Heart right ventricle (tissue), 16 donors: ENCODE measurements around the gene NUP42. TPM values are rescaled to one million over a fixed set of nuclear protein-coding genes. Genes with fewer than 3 reads are reported as not detected.
A peak's percentile ranks its signal among the peaks of the same experiment; 100 is the strongest.

ENCODE experiments used
- ATAC-seq, 8 donors: fragments of 200-7000 bp; cut with Tn5 transposase; one replicate each; pipeline ENCODE4 v1.9.1; 2020; ENCODE audit warnings: mild to moderate bottlenecking in 8 of 8, moderate library complexity in 8 of 8, moderate number of reproducible peaks in 1 of 8
- DNase-seq, 2 donors: peaks; one replicate each; pipeline ENCODE4 v3.0.0-alpha.2; 2020
- H3K27ac ChIP-seq, 10 donors: fragments of 200-600 bp; sonication (generic) in 2 of 10; one replicate each; pipeline versions ENCODE4 v1.5.0 to v1.8.0; 2020 to 2022; ENCODE audit warnings: mild to moderate bottlenecking in 3 of 10
- H3K27me3 ChIP-seq, 7 donors: fragments of 200-600 bp; one replicate each; pipeline ENCODE4 v1.8.0; 2021 to 2022; ENCODE audit warnings: mild to moderate bottlenecking in 2 of 7
- H3K36me3 ChIP-seq, 9 donors: fragments of 200-600 bp; sonication (generic) in 1 of 9; one replicate each; pipeline versions ENCODE4 v1.5.0 to v1.8.0; 2020 to 2022; ENCODE audit warnings: mild to moderate bottlenecking in 2 of 9
- H3K4me1 ChIP-seq, 9 donors: fragments of 200-600 bp; sonication (generic) in 1 of 9; one replicate each; pipeline versions ENCODE4 v1.5.0 to v1.8.0; 2020 to 2022; ENCODE audit warnings: mild to moderate bottlenecking in 4 of 9
- H3K4me3 ChIP-seq, 10 donors: fragments of 200-600 bp; sonication (generic) in 2 of 10; one replicate each; pipeline versions ENCODE4 v1.5.0 to v1.8.0; 2020 to 2022; ENCODE audit warnings: mild to moderate bottlenecking in 7 of 10, moderate library complexity in 2 of 10
- H3K9me3 ChIP-seq, 11 donors: fragments of 200-600 bp in 10 of 11; sonication (generic) in 2 of 11; one replicate each; pipeline versions ENCODE4 v1.5.0 to v1.8.0; 2013 to 2022; ENCODE audit warnings: mild to moderate bottlenecking in 2 of 11, control low read depth in 1 of 11, moderate library complexity in 1 of 11
- CTCF ChIP-seq, 9 donors: fragments of 200-600 bp; sonication (generic) in 2 of 9; IDR thresholded peaks; one replicate each; pipeline versions ENCODE4 v1.5.0 to v1.8.0; 2021 to 2022; ENCODE audit warnings: antibody characterized with exemption in 9 of 9, mild to moderate bottlenecking in 5 of 9, moderate library complexity in 1 of 9
- whole genome bisulfite sequencing, 2 donors: extraction: QIAGEN DNeasy Blood & Tissue Kit; methylation state at CpG; one replicate each; pipeline ENCODE4 v1.1.7; 2013; ENCODE audit warnings: inconsistent platforms in 1 of 2; 5-methylcytosine and 5-hydroxymethylcytosine counted together
- intact Hi-C, 10 donors: fragments of 100-400 bp; cut with DNase I; formaldehyde crosslinking; loops; one replicate each; pipeline versions ENCODE4 v1.11.1 to v1.14.2; 2022
- polyA plus RNA-seq, 2 donors: library from polyadenylated mRNA; stranded (reverse); fragments of 200-250 nt; gene quantifications; one replicate each; pipeline ENCODE4 v1.2.3, GENCODE V29; 2013
- total RNA-seq, 10 donors: library from RNA; stranded (reverse); fragmentation: NEBNext Ultra II Directional in 3 of 10; extraction: Animal tissue kit (Norgen Biotek cat#: 25700) in 3 of 10; gene quantifications; one replicate each; pipeline versions ENCODE4 v1.2.1 to v1.2.4, GENCODE V29; 2021 to 2023
- donor health status: Arrhythmogenic right ventricular cardiomyopathy.
- donor health status: ischemic (EF 13 %, LVEDD 7.1; RV severe dilation, severe dysfunction).
- donor health status: healthy with polysubstance abuse.
- donor health status: DM: no; HTN: yes; CAD: no.
- donor health status: DM: no; HTN: no; CAD: no.
- donor health status: ischemic (EF 25% LVEDD 6.9; RV normal size, moderate dysfunction).
- donor health status: ischemic (EF 25% LVEDD 5.7; RV mildly dilated, moderate dysfunction).
- donor health status: healthy.
- donor health status: DM: yes; HTN: yes; CAD: no.
- donor health status: Ischemic cardiomyopathy.
- donor health status: ischemic (EF 35%, LVEDD 5.7; RV mildly dilated, moderate dysfunction).
- donor health status: nonischemic (EF 11% LVEDD 7.7; RV severe dilation, severe dysfunction).
- donor health status: DM: yes; HTN: yes; CAD: no.
- donor health status: PGD.
- donor health status: ischemic (EF 29% LVEDD 5.4; RV normal size, mild dysfunction).
- donor health status: nonischemic (EF 23%, LVEDD 6.1; RV moderate dilation, normal function).

NUP42 gene
- total and polyA plus RNA-seq, 12 donors, result 14.7 to 26.1 (median 21.0) TPM

- H3K36me3 ChIP-seq, result peaks cover 0 to 34% (median 23%) of the 10 kb centered on the region in 9 donors
- TF ChIP-seq CTCF (IDR thresholded peaks at IDR 0.05), result no peak
- intact Hi-C loops, result loop anchor here in 7 of 10 donors (2.0 to 10.0 kb wide), 6 partner anchors 64 to 361 kb away; partner anchors contain the start of genes KLHL7 (in 4 of the 7), GPNMB (in 2 of the 7) and TOMM7 (in 1 of the 7)
- ATAC-seq (no peak), DNase-seq (no peak)
- H3K27ac ChIP-seq, result peak overlapping the region in 1 of 10 donors; percentile 94
- H3K9me3 ChIP-seq, result no peaks in the 10 kb centered on the region
- peaks cover 0 to 53% (median 31%) of the 10 kb centered on the region in 9 donors for H3K4me1 ChIP-seq
- no peaks in the 10 kb centered on the region for H3K27me3 ChIP-seq
- H3K4me3 ChIP-seq, result peak overlapping the region in 6 of 10 donors; percentile 67 to 87 (median 82)
- WGBS, 2 donors, result 93 to 94% methylated on average over 20 of the region's 20 CpGs
Observed at GRCh38 chr7:23183279-23184012, 1.6 kb downstream of the NUP42 start.

- ATAC-seq (no peak), DNase-seq (no peak)
- 75 to 97% methylated on average over 1 of the region's 1 CpG for WGBS, 2 donors
- Histone ChIP-seq H3K4me1 (peaks cover 0 to 53% (median 31%) of the 10 kb centered on the region in 9 donors), H3K27me3 (no peaks in the 10 kb centered on the region), H3K27ac (no peak overlapping the region), H3K36me3 (peaks cover 0 to 43% (median 31%) of the 10 kb centered on the region in 9 donors), H3K9me3 (no peaks in the 10 kb centered on the region), H3K4me3 (no peak overlapping the region)
- intact Hi-C loops, result loop anchor here in 6 of 10 donors (5.0 to 10.0 kb wide), 5 partner anchors 63 to 362 kb away; partner anchors contain the start of genes KLHL7 (in 3 of the 6), GPNMB (in 2 of the 6) and TOMM7 (in 1 of the 6)
- TF ChIP-seq CTCF (IDR thresholded peaks at IDR 0.05), result no peak
Observed at GRCh38 chr7:23184291-23184690, 2.4 kb downstream of the NUP42 start.

GRCh38 chr7:23184709-23185359 is 3.0 kb downstream of the NUP42 start:
- Histone ChIP-seq H3K4me3 (no peak overlapping the region), H3K36me3 (peaks cover 0 to 48% (median 33%) of the 10 kb centered on the region in 9 donors), H3K27me3 (no peaks in the 10 kb centered on the region), H3K27ac (no peak overlapping the region), H3K4me1 (peaks cover 0 to 54% (median 31%) of the 10 kb centered on the region in 9 donors), H3K9me3 (no peaks in the 10 kb centered on the region)
- ATAC-seq (no peak), DNase-seq (peak in 1 of 2 donors; percentile 58)
- WGBS, 2 donors, result 68 to 76% methylated on average over 4 of the region's 4 CpGs
- intact Hi-C loops, result loop anchor here in 8 of 10 donors (5.0 to 10.0 kb wide), 6 partner anchors 62 to 363 kb away; partner anchors contain the start of genes GPNMB (in 3 of the 8), KLHL7 (in 3 of the 8) and TOMM7 (in 1 of the 8)
- peak in 7 of 9 donors; percentile 44 to 71 (median 64) for TF ChIP-seq CTCF (IDR thresholded peaks at IDR 0.05)

GRCh38 chr7:23185980-23186379 is 4.1 kb downstream of the NUP42 start:
- H3K4me3 ChIP-seq, result no peak overlapping the region
- intact Hi-C loops, result loop anchor here in 4 of 10 donors (5.0 to 10.0 kb wide), 3 partner anchors 61 to 79 kb away; partner anchors contain the start of gene GPNMB (in 1 of the 4)
- H3K27me3 ChIP-seq, result no peaks in the 10 kb centered on the region
- ATAC-seq (no peak), DNase-seq (no peak)
- 83 to 88% methylated on average over 1 of the region's 1 CpG for WGBS, 2 donors
- peaks cover 0 to 60% (median 33%) of the 10 kb centered on the region in 9 donors for H3K36me3 ChIP-seq
- no peak for TF ChIP-seq CTCF (IDR thresholded peaks at IDR 0.05)
- no peaks in the 10 kb centered on the region for H3K9me3 ChIP-seq
- H3K4me1 ChIP-seq, result peaks cover 0 to 56% (median 31%) of the 10 kb centered on the region in 9 donors
- no peak overlapping the region for H3K27ac ChIP-seq
